Suprapubic skin (tissue), 4 donors: ENCODE measurements around the gene SQSTM1. TPM values are rescaled to one million over a fixed set of nuclear protein-coding genes. Genes with fewer than 3 reads are reported as not detected.

ENCODE experiments used
- DNase-seq, 2 donors: peaks; one replicate each; pipeline ENCODE4 v3.0.0-alpha.2; 2019; ENCODE audit warnings: low spot score in 2 of 2
- H3K27ac ChIP-seq: fragments of 200-600 bp; sonication (generic); one replicate; pipeline ENCODE4 v1.5.1; 2019
- H3K27me3 ChIP-seq: fragments of 200-600 bp; sonication (generic); one replicate; pipeline ENCODE4 v1.5.1; 2019
- H3K36me3 ChIP-seq: fragments of 200-600 bp; sonication (generic); one replicate; pipeline ENCODE4 v1.5.1; 2019
- H3K4me1 ChIP-seq: fragments of 200-600 bp; sonication (generic); one replicate; pipeline ENCODE4 v1.5.1; 2019
- H3K4me3 ChIP-seq: fragments of 200-600 bp; sonication (generic); one replicate; pipeline ENCODE4 v1.5.1; 2019; ENCODE audit warnings: mild to moderate bottlenecking
- H3K9me3 ChIP-seq: fragments of 200-600 bp; sonication (generic); one replicate; pipeline ENCODE4 v1.5.1; 2019
- EP300 ChIP-seq: sonication (generic); formaldehyde crosslinking; IDR thresholded peaks from one replicate; pipeline ENCODE4 v1.6.1; 2017; ENCODE audit warnings: antibody characterized with exemption
- POLR2A ChIP-seq, 2 donors: fragments of 450-650 bp; IDR thresholded peaks; one replicate each; pipeline ENCODE4 v1.6.1; 2017; ENCODE audit warnings: antibody characterized with exemption in 2 of 2, mild to moderate bottlenecking in 2 of 2, moderate library complexity in 2 of 2
- POLR2AphosphoS5 ChIP-seq, 3 donors: sonication (generic); formaldehyde crosslinking; IDR thresholded peaks; one replicate each; pipeline ENCODE4 v1.6.1; 2017; ENCODE audit warnings: antibody characterized with exemption in 3 of 3
- WGBS: methylation state at CpG from one replicate; pipeline ENCODE4 v1.1.5; 2018; 5-methylcytosine and 5-hydroxymethylcytosine counted together
- total RNA-seq, 4 donors: library from RNA; depleted of rRNA; stranded (reverse); fragments of >200 nt; gene quantifications; one replicate each; pipeline ENCODE4 v1.1.0, GENCODE V29; 2016
- TF ChIP-seq, protein P1 (sequence below), 2 donors: fragments of 200-600 bp in 1 of 2; fragments of 450-650 bp in 1 of 2; sonication (generic) in 1 of 2; IDR thresholded peaks; one replicate each; pipeline ENCODE4 v1.5.1; 2016 to 2019; ENCODE audit warnings: antibody characterized with exemption in 2 of 2, mild to moderate bottlenecking in 1 of 2, moderate library complexity in 1 of 2

Gene SQSTM1
- total RNA-seq, 4 donors from 2014 or later, result 183 to 282 (median 265) TPM

GRCh38 chr5:179815491-179816249 is 5.0 kb upstream of the SQSTM1 start:
- H3K36me3 ChIP-seq, result peaks cover 4% of the 10 kb centered on the region
- TF ChIP-seq, protein P1, sequence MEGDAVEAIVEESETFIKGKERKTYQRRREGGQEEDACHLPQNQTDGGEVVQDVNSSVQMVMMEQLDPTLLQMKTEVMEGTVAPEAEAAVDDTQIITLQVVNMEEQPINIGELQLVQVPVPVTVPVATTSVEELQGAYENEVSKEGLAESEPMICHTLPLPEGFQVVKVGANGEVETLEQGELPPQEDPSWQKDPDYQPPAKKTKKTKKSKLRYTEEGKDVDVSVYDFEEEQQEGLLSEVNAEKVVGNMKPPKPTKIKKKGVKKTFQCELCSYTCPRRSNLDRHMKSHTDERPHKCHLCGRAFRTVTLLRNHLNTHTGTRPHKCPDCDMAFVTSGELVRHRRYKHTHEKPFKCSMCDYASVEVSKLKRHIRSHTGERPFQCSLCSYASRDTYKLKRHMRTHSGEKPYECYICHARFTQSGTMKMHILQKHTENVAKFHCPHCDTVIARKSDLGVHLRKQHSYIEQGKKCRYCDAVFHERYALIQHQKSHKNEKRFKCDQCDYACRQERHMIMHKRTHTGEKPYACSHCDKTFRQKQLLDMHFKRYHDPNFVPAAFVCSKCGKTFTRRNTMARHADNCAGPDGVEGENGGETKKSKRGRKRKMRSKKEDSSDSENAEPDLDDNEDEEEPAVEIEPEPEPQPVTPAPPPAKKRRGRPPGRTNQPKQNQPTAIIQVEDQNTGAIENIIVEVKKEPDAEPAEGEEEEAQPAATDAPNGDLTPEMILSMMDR (IDR thresholded peaks at IDR 0.05), result no peak
- TF ChIP-seq EP300 (no peak), POLR2A (IDR thresholded peaks at IDR 0.05) (no peak), POLR2AphosphoS5 (IDR thresholded peaks at IDR 0.05) (no peak)
- WGBS, result 95% methylated on average over 20 of the region's 21 CpGs
- DNase-seq, result no peak
- H3K9me3 ChIP-seq, result no peaks in the 10 kb centered on the region
- H3K27me3 ChIP-seq, result no peaks in the 10 kb centered on the region
- no peak overlapping the region for H3K27ac ChIP-seq
- H3K4me1 ChIP-seq, result peaks cover 41% of the 10 kb centered on the region
- H3K4me3 ChIP-seq, result no peak overlapping the region

DNA sequence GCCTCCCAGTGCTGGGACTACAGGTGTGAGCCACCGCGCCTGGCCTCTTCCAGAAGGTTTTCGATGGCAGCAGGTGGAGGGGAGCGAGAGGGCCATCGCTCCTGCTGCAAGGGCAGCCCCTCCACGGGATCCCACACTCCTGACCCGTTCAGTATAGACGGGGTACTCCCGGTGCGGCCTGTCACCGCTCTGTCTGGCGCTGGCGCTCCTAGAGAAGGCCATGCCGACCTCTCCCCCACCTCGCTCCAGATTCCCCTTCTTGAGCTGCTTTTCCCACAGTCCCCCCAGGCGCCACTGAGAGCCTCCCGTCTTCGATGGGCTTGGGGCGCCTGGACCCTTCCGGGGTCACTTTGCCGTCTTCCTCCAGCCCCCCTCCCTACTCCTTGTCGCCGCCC is 4.3 kb upstream of the SQSTM1 start:
- 58% methylated on average over 22 of the region's 23 CpGs for WGBS
- TF ChIP-seq POLR2AphosphoS5 (IDR thresholded peaks at IDR 0.05) (no peak), EP300 (no peak), POLR2A (IDR thresholded peaks at IDR 0.05) (no peak)
- TF ChIP-seq, protein P1 (IDR thresholded peaks at IDR 0.05), result no peak
- Histone ChIP-seq H3K9me3 (no peaks in the 10 kb centered on the region), H3K4me1 (peaks cover 41% of the 10 kb centered on the region), H3K36me3 (peaks cover 4% of the 10 kb centered on the region), H3K27me3 (no peaks in the 10 kb centered on the region), H3K4me3 (peak overlapping the region; percentile 53), H3K27ac (no peak overlapping the region)
- DNase-seq, result peak in 1 of 2 donors; percentile 68

GRCh38 chr5:179816796-179817469 is 3.8 kb upstream of the SQSTM1 start:
- peaks cover 42% of the 10 kb centered on the region for H3K4me1 ChIP-seq
- H3K27me3 ChIP-seq, result no peaks in the 10 kb centered on the region
- H3K36me3 ChIP-seq, result peaks cover 4% of the 10 kb centered on the region
- 2% methylated on average over 9 of the region's 72 CpGs for WGBS
- no peaks in the 10 kb centered on the region for H3K9me3 ChIP-seq
- peak overlapping the region; percentile 14 for H3K27ac ChIP-seq
- H3K4me3 ChIP-seq, result peak overlapping the region; percentile 53
- TF ChIP-seq POLR2A (IDR thresholded peaks at IDR 0.05), result no peak
- peak in 1 of 2 donors; percentile 75 for DNase-seq

- TF ChIP-seq EP300, result no peak
- Histone ChIP-seq H3K9me3 (no peaks in the 10 kb centered on the region), H3K36me3 (peaks cover 4% of the 10 kb centered on the region), H3K4me3 (peak overlapping the region; percentile 53), H3K27ac (peak overlapping the region; percentile 14), H3K4me1 (peaks cover 47% of the 10 kb centered on the region), H3K27me3 (no peaks in the 10 kb centered on the region)
- 76% methylated on average over 8 of the region's 8 CpGs for WGBS
- no peak for DNase-seq
Observed at GRCh38 chr5:179817470-179817840, 3.2 kb upstream of the SQSTM1 start.

GRCh38 chr5:179817890-179818745 is 2.6 kb upstream of the SQSTM1 start:
- Histone ChIP-seq H3K27me3 (no peaks in the 10 kb centered on the region), H3K36me3 (peaks cover 10% of the 10 kb centered on the region), H3K4me3 (peak overlapping the region; percentile 98), H3K4me1 (peaks cover 54% of the 10 kb centered on the region), H3K9me3 (no peaks in the 10 kb centered on the region), H3K27ac (peak overlapping the region; percentile 99)
- TF ChIP-seq EP300 (no peak), POLR2A (IDR thresholded peaks at IDR 0.05) (no peak), POLR2AphosphoS5 (IDR thresholded peaks at IDR 0.05) (no peak)
- TF ChIP-seq, protein P1 (IDR thresholded peaks at IDR 0.05), result no peak
- WGBS, result 58% methylated on average over 8 of the region's 14 CpGs
- no peak for DNase-seq
